Neural progenitor cell (in vitro differentiated cells): ENCODE measurements around the gene NDUFAF5.

Source experiments
- EZH2 ChIP-seq: fragments of 200-600 bp; sonication (generic); IDR thresholded peaks from 2 replicates; pipeline ENCODE4 v1.6.1; 2017; ENCODE audit warnings: antibody characterized with exemption, mild to moderate bottlenecking, moderate library complexity
- EZH2phosphoT487 ChIP-seq: fragments of 200-600 bp; sonication (generic); IDR thresholded peaks from 2 replicates; pipeline ENCODE4 v1.6.1; 2017; ENCODE audit warnings: antibody characterized with exemption
- TF ChIP-seq, protein P1 (sequence below): fragments of 200-600 bp; sonication (generic); IDR thresholded peaks from 2 replicates; pipeline ENCODE4 v1.5.1; 2017; ENCODE audit warnings: antibody characterized with exemption, mild to moderate bottlenecking

DNA sequence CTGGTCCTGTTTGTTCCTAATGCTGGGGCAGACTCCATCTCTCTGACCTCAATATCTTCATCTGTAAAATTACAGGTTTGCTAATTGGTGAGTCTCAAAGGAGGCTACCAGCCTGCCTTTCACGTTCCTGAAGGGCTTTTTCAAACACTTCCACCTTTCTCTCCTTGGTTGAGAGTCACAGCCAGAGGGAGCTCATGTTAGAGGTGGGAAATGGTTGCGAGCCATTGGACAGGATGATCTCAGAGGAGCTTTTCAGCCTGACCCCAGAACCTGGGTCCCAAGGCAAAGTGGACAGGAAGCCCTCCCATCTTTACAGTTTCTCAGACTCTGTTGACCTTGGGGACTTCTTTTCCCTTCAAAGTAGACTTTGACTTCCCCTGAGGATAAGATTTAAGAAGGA is 37.6 kb downstream of the NDUFAF5 start:
- TF ChIP-seq, protein P1, sequence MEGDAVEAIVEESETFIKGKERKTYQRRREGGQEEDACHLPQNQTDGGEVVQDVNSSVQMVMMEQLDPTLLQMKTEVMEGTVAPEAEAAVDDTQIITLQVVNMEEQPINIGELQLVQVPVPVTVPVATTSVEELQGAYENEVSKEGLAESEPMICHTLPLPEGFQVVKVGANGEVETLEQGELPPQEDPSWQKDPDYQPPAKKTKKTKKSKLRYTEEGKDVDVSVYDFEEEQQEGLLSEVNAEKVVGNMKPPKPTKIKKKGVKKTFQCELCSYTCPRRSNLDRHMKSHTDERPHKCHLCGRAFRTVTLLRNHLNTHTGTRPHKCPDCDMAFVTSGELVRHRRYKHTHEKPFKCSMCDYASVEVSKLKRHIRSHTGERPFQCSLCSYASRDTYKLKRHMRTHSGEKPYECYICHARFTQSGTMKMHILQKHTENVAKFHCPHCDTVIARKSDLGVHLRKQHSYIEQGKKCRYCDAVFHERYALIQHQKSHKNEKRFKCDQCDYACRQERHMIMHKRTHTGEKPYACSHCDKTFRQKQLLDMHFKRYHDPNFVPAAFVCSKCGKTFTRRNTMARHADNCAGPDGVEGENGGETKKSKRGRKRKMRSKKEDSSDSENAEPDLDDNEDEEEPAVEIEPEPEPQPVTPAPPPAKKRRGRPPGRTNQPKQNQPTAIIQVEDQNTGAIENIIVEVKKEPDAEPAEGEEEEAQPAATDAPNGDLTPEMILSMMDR, result peak; percentile 26
- TF ChIP-seq EZH2 (no peak), EZH2phosphoT487 (no peak)
